Stimulated activated CD8-positive, alpha-beta memory T cell treated with anti-CD3 and anti-CD28 coated beads, Interleukin-15, amount 100 ng/mL, for 4 hours (primary cell): ENCODE data around the gene BAMBI.

Source experiments
- DNase-seq, 2 donors: peaks; one replicate each; pipeline ENCODE4 v3.0.0-alpha.2; 2020; ENCODE audit warnings: low read depth in 2 of 2

Gene BAMBI

DNA sequence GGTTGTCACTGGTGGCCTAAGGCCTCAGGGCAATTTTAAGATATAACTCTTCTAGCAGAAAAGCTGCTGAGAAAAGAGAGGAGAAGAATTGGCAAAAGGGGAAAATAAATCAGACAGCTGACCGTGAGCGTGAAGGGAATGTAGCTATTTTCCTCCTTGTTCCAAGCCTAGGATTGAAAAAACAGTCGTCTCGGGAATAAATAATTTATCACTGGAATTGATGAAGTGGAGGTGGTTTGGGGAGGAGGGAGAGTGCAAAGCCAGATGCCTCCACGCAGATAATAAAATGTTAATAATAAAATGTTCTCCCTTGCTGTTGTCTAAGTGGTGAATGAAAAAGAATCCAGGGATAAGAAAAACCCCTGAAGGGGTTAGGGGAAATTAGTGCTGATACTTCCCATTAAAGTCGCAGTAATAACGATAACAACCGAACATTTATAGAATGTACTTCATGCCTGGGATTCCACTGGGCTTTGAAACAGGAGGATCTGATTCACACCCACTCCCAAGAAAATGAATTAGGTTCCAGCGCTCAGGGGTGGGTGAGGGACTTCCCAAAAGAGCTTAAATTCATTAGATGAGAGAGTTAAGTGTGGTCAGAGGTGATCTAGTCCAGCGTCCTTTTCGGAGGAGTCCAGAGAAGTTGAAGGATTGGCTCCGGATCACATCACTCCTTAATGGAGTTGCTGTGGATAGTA, 27.3 kb downstream of the BAMBI start:
- DNase-seq: no peak

DNA sequence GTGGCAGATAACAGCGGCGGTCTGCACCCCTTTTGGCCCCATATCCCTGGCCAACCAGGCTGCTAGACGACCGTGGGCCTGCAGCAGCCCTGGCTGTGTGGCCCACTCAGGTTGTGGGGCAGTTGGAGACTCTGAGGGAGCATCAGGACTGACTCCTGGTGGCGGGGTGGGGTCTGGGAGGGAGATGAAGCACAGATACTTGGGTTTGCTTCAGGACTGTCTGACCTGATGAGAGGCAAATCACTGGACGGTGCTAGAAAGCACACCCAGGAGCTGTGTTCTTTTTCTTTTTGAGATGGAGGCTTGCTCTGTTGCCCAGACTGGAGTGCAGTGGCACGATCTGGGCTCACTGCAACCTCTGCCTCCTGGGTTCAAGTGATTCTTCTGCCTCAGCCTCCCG, 28.2 kb downstream of the BAMBI start:
- DNase-seq: no peak

DNA sequence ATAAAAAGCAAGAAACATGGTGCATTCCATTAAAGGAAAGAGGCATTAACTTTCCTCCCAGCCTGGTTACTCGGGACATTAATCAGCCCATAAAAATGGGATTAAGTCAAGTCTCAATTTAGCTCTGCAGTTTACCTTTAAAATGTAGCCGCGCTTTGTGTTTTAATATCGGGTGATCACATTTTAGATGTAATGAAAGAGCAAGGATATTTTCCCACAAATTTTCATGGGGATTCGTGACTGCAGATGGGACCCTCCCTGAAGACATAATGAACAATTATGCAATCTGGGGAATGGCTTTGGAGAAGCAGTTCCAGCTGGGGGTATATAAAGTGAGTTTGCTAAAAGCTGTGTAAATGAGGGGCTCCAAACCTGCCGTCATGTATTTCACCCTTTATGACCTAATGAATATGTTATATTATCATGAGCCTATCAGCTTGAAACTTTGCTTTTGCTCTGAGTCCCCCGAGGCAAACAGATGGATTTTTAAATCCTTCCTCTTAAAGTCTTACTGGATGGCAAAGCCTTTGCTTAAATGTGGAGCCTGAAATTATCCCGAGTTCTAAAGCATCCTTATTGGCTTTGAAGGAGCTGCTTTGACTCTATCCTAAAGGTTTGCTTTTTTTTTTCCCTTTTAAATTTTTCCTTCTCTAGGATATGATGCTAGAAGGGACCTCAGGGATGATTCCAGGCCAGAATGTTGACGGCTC, 31.8 kb downstream of the BAMBI start:
- DNase-seq: no peak

DNA sequence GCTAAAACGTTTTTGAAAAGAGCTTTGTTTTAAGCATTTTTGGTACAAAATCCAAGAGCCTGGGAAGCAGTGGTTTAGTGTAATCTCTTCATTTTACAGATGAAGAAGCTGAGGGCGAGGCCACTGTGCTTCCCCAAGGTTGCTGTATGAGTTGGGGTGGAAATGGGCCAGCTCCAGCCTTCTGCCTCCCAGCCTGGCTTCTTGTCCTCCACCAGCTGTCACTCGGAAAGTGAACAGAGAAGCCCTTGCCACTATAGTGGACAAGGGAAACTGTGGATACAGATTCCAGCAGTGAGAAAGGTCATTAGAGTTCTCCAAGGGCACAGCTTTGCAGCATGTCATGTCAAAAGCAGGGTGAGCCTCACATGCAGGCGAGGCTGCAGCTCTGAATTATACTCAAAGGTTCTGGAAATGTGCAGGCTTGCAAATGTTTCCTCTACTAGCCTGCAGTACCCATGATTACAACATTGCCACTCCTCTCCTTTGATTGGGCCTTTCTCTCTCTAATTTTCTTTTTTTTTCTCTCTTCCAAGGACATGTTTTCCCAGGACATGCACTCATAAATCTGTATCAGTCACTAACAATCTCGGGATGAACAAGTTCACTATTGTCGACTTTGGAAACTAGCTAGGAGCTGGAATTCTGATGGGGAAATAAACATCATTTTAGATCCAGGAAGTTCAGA, 33.0 kb downstream of the BAMBI start:
- no peak for DNase-seq

DNA sequence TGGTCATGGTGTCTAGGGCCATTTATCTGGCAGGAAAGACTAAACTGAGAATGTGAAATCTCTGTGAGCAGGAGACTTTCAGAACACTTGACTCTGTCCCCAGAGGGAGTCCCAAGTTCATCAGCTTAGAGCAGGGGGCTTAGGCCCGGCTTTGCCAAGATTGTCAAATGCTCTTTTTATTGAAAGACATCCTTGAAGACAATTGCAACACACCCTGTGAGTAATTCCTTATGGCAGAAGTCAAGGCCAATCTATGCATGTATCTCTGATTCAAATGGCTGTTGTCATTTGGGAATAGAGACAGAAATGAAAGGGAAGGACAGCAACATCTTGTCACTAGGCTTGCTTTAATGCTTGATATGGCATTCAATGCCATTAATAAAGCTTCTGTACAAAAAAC, 33.7 kb downstream of the BAMBI start:
- no peak for DNase-seq

DNA sequence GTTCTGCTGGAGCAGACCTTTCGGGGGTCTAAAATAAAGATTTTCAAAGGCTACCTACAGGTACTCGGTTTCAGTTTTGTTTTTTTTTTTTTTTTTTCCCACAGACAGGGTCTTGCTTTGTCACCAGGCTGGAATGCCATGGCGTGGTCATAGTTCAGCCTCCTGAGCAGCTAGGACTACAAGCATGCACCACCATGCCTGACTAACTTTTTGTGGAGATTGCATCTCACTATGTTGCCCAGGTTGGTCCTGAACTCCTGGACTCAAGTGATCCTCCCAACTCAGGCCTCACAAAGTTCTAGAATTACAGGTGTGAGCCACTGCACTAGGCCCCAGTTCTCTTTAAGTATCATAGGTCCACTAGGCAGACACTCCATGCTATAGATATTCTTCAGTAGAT, 34.5 kb downstream of the BAMBI start:
- no peak for DNase-seq

DNA sequence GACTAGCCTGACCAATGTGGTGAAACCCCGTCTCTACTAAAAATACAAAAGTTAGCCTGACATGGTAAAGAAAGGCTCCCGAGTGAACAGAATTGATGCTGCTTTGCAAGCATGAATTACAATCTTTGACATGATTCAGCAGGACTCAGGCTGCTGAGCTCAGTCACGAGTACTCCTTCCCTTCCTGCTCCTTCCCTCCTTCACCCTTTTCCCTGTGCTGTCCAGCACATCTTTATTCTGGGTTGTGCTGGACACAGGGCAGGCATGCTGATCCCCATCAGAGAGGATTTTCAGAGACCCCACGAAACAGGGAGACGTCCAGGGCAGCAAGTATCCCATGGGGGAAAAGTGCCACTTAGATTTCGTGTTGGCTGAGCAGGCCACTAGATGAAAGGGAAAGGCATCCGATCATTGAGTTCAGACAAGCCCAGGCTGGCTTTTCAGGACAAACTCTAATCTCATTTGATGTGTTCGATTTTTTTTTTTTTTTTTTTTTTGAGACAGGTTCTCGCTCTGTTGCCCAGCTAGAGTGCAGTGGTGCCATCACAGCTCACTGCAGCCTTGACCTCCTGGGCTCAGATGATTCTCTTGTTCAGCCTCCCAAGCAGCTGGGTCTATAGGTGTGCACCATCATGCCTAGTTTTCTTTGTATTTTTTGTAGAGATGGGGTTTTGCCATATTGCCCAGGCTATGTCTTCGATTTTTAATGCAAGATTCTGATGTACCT, 36.5 kb downstream of the BAMBI start:
- DNase-seq: no peak

DNA sequence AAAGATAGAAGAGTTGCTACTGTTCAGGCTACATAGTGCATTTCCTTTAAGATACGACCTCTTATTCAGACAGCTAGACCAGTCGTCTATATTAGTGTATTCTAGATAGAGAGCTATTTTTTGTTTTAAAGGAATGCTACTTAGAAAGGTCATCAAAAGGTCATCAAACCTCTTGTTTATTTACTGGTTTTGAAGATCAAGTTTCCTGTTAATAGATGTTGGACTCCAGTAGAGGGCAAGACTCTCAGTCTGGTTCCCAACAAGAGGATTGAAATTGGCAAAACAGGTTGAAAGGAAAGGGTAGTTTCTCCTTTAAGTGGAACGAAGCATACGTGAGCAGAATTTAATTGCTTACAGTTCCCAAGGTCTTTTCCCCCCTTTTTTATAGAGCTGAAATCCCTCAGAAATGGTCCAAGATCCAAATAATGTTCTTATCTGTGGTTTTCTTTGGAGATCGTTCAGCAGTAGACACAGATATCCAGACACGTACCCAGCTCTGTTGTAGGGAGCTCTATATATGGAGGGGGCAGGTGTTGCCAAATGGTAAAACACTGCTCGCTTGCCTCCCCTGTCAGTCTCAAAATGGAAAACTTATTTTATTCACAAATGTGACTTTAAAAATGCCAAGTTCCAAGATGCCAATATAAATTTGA, 37.2 kb downstream of the BAMBI start:
- no peak for DNase-seq

DNA sequence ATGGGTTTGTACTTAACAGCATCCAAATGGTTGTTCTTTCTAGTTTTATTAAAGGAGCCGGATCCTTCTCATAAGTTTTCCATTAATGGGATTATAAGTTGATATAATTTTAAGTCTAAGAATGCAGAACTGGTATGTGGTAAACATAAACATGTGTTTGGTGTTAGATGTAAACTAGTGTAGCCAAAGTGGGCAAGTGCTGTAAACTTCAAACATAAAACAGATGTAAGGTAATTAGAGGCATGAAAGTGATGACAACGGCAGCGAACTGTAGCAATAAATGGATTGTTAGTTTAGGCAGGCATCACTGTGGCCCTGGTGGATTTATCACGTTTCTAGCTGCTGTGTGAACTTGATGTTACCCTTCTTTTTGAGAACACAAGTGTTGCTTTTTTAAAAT, 37.9 kb downstream of the BAMBI start:
- no peak for DNase-seq

DNA sequence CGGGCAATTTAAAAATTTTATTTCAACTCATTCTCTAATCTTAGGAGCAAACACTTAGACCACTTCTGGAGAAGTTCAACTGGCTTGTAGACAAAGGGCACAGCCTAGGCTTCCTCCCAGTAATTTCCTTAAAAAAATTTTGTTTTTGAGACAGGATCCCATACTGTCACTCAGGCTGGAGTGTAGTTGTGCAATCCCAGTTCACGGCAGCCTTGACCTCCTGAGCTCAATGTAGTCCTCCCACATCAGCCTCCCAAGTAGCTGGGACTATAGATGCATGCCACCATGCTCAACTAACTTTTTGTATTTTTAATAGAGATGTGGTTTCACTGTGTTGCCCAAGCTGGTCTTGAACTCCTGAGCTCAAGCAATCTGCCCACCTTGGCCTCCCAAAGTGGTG, 38.4 kb downstream of the BAMBI start:
- DNase-seq: no peak

DNA sequence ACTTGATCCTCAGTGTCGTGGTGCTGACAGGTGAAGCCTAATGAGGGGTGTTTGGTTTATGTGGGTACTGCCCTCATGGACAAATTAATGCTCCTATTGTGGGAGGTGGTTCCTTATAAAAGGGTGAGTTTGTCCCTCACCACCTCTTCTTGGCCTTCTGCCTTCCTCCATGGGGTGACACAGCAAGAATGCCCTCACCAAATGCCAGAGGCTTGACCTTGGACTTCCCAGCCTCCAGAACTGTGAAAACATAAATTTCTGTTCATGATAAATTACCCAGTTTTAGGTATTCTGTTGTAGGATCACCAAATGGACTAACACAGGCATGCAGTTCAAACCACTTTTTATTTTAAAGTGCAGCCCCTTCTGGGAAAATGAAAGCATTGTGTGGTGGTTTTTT, 39.4 kb downstream of the BAMBI start:
- no peak for DNase-seq

DNA sequence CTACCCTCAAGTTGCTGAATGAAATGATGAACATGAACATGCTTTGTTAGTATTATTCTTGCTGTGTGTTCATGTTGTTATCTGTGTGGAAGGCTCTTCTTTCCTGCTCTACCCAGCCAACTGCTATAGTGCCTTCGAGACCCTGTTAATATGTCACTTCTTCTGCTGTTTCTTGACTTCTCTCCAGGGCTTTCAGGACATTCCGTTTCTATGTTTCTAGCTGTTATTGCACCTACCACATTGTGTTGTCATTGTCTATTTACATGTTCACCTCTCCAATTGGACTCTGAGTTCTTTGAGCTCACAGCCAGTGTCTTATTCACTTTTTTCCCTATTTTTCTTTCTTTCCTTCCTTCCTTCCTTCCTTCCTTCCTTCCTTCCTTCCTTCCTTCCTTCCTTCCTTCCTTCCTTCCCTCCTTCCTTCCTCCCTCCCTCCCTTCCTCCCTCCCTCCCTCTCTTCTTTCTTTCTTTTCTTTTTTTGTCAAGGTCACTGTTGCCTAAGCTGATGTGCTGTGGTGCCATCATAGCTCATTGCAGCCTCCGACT, 40.4 kb downstream of the BAMBI start:
- DNase-seq: no peak

DNA sequence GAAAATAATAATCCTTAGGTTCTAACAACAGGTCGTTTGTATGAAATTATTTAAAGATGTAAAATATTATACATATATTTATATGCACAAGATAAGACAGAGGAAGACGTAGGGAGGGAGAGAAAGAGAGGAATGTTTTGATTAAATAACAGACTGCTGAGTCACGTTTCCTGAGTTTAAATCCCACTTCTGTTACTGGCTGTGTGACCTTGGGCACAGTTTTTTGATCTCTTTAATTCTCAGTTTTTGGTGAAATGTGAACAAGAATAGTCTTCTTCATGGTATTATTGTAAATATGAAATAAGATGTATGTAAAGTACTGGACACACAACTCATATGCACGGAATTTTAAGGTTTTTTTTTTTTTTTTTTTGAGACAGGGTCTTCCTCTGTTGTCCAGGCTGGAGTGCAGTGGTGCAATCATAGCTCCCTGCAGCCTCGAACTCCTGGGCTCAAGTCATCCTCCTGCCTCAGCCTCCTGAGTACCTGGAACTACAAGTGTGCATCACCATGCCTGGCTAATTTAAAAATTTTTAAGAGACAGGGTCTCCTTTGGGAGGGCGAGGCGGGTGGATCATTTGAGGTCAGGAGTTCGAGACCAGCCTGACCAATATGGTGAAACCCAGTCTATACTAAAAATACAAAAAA, 42.6 kb downstream of the BAMBI start:
- no peak for DNase-seq

DNA sequence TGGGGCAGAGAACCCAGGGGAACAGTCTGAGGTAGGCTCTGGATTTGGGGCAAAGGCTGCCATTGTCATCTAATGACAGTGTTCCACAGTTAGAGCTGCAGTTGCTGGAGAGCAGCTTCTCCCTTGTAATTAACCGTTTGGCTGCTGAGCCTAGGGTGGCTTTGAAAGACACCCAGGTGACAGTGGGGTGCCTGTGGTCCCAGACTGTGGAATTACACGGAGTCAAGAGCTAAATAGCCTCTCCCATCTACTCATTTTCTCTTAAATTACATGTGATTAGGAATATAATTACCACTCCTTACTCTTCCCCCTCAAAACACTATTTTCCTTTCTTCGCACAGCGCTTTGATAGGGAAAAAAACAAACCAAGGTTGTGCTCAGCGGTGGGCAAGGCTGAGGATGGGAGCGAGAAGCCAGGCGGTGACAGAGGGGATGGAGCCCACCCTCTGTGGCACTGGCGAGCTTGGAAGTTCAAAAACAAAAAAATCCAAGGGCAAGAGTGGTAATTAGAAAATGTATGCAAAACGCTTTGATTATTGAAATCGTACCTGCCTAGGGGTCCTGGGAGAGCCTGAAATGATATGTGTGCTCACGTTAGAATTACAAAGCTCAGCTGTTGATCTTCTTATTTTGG, 44.1 kb downstream of the BAMBI start:
- no peak for DNase-seq

DNA sequence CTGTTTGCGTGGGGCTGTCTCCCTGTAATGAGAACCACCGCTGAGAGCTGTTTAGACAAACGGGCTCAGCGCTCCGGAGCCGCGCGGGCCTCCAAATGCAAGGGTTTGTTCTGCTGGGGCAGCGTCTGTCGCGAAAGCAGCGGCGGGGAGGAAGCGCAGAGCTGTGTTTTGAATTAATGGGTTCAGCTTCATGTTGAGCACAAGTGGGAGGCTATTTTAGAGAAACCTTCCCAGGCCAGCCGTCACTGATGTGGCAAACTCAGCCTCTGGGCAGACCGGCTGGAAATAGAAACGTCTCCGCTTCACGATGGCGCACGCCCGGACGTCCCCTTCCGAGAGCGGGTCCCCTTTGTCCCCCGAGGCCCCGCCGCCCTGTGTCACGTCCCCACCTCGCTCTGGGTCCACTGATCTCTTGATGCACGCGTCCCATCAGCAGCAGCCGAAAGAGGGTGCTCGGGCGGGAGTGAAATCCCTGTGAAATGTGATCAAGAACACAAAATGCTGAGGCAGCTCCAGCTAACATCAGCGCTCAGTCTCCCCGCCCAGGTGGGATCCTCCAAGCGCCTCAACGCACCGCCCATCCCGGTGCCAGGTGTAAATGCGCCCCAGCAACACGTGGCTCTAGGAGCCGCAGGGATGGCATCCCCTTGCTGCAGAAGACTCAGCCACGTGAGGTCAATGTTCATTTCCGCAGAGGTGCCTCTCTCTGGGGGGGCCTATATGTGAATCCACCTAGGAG, 44.9 kb downstream of the BAMBI start:
- no peak for DNase-seq

DNA sequence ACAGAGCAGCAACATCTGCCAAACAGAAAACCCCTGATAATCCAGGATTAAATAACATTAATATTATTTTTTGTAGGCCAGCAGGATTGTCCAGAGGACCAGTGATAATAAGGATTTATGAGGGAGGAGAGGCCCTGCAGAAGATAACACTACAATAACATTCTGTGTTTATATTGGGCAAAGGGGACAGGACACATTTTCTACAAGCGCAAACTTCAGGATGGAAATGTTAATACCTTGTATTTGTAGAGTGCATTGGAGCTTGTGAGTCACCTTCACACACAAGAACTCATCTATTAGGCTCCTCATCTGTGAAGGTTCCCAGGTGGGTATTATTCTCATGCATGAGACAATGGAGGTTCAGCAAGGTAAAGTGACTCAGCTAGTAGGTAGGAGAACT, 51.0 kb downstream of the BAMBI start:
- no peak for DNase-seq

DNA sequence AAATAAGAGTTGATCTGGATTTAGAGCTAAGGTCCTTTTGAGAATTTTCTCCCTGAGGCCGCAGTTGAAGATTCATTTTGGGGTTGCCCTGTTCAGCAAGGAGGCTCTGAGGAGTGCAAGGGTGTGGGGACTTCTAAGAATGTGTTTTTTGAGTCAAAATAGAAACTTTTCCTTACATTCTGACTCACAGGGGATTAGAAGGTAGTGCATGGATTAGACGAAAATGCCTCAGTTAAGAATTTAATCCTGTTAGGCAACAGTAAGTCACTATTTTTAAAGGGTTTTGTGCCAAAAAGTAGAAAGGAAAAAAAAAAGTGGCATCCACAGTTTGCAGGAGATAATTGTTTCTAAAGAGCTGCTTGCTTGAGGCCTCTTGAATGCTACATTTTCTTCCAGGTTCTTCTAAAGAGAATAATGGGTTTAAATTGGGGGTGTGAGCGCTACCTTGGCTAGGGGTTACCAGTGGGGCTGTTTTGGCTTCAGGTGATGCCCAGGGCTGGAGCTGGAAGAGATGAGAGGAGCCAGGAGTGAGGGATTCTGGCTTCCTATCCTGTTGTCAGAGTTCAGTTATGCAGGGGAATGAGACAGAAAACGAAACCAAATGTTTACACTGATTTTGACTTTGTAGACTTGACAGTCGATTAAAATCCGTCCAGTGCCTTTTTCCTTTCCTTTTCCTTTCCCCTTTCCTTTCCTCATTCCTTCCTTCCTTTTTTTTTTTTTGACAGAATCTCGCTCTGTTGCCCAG, 52.9 kb downstream of the BAMBI start:
- no peak for DNase-seq

DNA sequence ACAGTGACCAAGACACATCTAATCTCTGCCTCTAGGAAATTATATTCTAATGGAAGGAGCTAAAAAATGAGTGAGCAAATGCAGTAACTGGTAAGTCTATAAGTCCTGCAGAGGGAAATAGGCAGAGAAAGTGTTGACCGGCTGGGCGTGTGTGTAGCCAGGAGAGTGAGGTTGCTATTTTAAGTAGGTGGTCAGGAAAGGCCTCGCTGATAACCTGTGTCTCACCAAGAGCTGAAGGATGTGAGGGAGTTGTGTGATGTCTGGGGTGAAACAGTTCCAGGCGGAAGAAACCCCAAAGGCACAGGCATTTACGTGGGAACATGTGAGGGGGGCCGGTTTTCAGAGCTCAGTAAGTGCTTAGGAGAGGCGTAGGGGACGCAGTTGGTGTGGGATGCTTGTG, 54.8 kb downstream of the BAMBI start:
- no peak for DNase-seq
